HEK293 (cell line): Measurements from ENCODE around the gene NUDT8.

ENCODE experiments used
- KLF1 ChIP-seq: fragments of 450-650 bp; formaldehyde crosslinking; IDR thresholded peaks from 2 replicates; pipeline ENCODE4 v1.5.1; 2016; ENCODE audit warnings: missing biosample characterization, missing genetic modification characterization
- RBAK ChIP-seq: fragments of 450-650 bp; formaldehyde crosslinking; IDR thresholded peaks from 2 replicates; pipeline ENCODE4 v1.5.1; 2016; ENCODE audit warnings: missing biosample characterization, missing genetic modification characterization
- TCF7L2 ChIP-seq: IDR thresholded peaks from 2 replicates; pipeline ENCODE4 v1.6.1; 2011; ENCODE audit warnings: low read depth, mild to moderate bottlenecking, inconsistent platforms, low read length, moderate library complexity, borderline replicate concordance
- TRIM28 ChIP-seq: IDR thresholded peaks from 2 replicates; pipeline ENCODE4 v1.6.1; 2011; ENCODE audit warnings: low read length, control low read depth, borderline replicate concordance
- YY1 ChIP-seq: fragments of 450-650 bp; formaldehyde crosslinking; IDR thresholded peaks from 2 replicates; pipeline ENCODE4 v1.5.1; 2018; ENCODE audit warnings: missing biosample characterization, missing genetic modification characterization
- ZNF274 ChIP-seq, 2 experiments: fragments of 200-500 bp in 1 of 2; fragments of 450-650 bp in 1 of 2; sonication (Bioruptor generic) in 1 of 2; formaldehyde crosslinking in 1 of 2; IDR thresholded peaks; 2 replicates each; pipeline versions ENCODE4 v1.5.1 to v1.6.1; 2014 to 2016; ENCODE audit warnings: borderline replicate concordance in 1 of 2, inconsistent platforms in 1 of 2, low read length in 1 of 2, missing biosample characterization in 1 of 2, missing genetic modification characterization in 1 of 2
- ZNF416 ChIP-seq: fragments of 450-650 bp; formaldehyde crosslinking; IDR thresholded peaks from 2 replicates; pipeline ENCODE4 v1.5.1; 2016; ENCODE audit warnings: missing biosample characterization, missing genetic modification characterization
- ZNF521 ChIP-seq: fragments of 450-650 bp; formaldehyde crosslinking; IDR thresholded peaks from 2 replicates; pipeline ENCODE4 v1.5.1; 2017; ENCODE audit warnings: missing biosample characterization, mild to moderate bottlenecking, missing genetic modification characterization
- ZNF626 ChIP-seq: fragments of 450-650 bp; sonication (Bioruptor Pico); formaldehyde crosslinking; IDR thresholded peaks from 2 replicates; pipeline ENCODE4 v1.5.1; 2018; ENCODE audit warnings: missing biosample characterization, missing genetic modification characterization, inconsistent platforms
- TF ChIP-seq, protein P1 (sequence below): fragments of 450-650 bp; formaldehyde crosslinking; IDR thresholded peaks from 2 replicates; pipeline ENCODE4 v1.5.1; 2016; ENCODE audit warnings: missing biosample characterization, missing genetic modification characterization
- TF ChIP-seq, protein P2 (sequence below): fragments of 450-650 bp; formaldehyde crosslinking; IDR thresholded peaks from 2 replicates; pipeline ENCODE4 v1.5.1; 2016; ENCODE audit warnings: missing biosample characterization, missing genetic modification characterization

DNA sequence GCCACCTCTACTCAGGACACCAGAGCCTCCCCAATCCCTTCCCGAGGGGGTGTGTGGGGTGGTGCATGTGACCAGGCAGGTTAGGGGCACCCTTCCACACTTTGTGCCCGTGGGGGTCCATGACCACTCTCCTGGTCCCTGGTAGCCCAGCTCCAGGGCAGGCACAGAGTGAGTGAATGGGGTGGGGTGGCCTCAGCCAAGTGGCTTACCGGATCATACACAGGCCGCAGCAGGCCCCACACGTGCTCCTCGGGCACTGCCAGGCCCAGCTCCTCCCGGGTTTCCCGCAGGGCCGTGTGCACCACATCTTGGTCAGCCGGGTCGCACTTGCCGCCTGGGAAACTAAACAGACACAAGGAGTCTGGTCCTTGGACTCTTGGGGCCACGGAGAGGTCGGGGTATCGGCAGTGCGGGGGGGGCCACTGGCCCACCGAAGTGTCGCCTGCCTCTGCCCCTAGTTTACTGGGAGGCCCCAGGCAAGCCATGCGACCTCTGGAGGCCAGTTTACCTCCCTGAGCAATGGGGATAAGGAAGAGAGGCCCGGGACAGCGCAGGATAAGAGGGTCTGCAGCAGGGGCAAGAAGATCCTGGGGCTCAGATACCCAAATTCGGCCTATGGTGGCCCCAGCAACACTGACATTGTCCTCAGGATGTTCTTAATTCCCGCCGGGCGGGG is 889 bp downstream of the NUDT8 start:
- TF ChIP-seq, protein P1, sequence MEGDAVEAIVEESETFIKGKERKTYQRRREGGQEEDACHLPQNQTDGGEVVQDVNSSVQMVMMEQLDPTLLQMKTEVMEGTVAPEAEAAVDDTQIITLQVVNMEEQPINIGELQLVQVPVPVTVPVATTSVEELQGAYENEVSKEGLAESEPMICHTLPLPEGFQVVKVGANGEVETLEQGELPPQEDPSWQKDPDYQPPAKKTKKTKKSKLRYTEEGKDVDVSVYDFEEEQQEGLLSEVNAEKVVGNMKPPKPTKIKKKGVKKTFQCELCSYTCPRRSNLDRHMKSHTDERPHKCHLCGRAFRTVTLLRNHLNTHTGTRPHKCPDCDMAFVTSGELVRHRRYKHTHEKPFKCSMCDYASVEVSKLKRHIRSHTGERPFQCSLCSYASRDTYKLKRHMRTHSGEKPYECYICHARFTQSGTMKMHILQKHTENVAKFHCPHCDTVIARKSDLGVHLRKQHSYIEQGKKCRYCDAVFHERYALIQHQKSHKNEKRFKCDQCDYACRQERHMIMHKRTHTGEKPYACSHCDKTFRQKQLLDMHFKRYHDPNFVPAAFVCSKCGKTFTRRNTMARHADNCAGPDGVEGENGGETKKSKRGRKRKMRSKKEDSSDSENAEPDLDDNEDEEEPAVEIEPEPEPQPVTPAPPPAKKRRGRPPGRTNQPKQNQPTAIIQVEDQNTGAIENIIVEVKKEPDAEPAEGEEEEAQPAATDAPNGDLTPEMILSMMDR = no peak
- TF ChIP-seq ZNF274 (IDR thresholded peaks at IDR 0.05; ENCODE audit: low read length) = no peak
- no peak for TF ChIP-seq ZNF274 (tag by site-specific recombination; IDR thresholded peaks at IDR 0.05; ENCODE audit: borderline replicate concordance)
- TF ChIP-seq ZNF521 = no peak
- no peak for TF ChIP-seq YY1 (tag by site-specific recombination)
- TF ChIP-seq ZNF416 (tag by site-specific recombination) = no peak
- no peak for TF ChIP-seq TCF7L2
- no peak for TF ChIP-seq TRIM28
- no peak for TF ChIP-seq ZNF626
- no peak for TF ChIP-seq RBAK (tag by site-specific recombination)
- TF ChIP-seq, protein P2, sequence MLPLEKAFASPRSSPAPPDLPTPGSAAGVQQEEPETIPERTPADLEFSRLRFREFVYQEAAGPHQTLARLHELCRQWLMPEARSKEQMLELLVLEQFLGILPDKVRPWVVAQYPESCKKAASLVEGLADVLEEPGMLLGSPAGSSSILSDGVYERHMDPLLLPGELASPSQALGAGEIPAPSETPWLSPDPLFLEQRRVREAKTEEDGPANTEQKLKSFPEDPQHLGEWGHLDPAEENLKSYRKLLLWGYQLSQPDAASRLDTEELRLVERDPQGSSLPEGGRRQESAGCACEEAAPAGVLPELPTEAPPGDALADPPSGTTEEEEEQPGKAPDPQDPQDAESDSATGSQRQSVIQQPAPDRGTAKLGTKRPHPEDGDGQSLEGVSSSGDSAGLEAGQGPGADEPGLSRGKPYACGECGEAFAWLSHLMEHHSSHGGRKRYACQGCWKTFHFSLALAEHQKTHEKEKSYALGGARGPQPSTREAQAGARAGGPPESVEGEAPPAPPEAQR (tag by site-specific recombination) = no peak
- TF ChIP-seq KLF1 (tag by site-specific recombination) = no peak
